GM19324 (cell line): ENCODE data around the gene ADRA1B.

ENCODE experiments used
- ATAC-seq: cut with Tn5 transposase; IDR thresholded peaks from one replicate; pipeline ENCODE4 v1.9.1; 2021; ENCODE audit warnings: mild to moderate bottlenecking, moderate library complexity; ENCODE audit not compliant: unreplicated experiment, low FRiP score

Gene ADRA1B

GRCh38 chr5:159923008-159923407, 6.7 kb downstream of the ADRA1B start:
- no peak for ATAC-seq

GRCh38 chr5:159928122-159928909, 12.0 kb downstream of the ADRA1B start:
- no peak for ATAC-seq

GRCh38 chr5:159929176-159929575, 12.9 kb downstream of the ADRA1B start:
- no peak for ATAC-seq

- ATAC-seq = no peak
Measured at GRCh38 chr5:159933531-159934485, 17.5 kb downstream of the ADRA1B start.

- no peak for ATAC-seq
Measured at GRCh38 chr5:159935946-159936345, 19.7 kb downstream of the ADRA1B start.

GRCh38 chr5:159936686-159937329, 20.5 kb downstream of the ADRA1B start:
- ATAC-seq = no peak

GRCh38 chr5:159937580-159937979, 21.3 kb downstream of the ADRA1B start:
- ATAC-seq = no peak

- no peak for ATAC-seq
Measured at GRCh38 chr5:159943326-159943725, 27.0 kb downstream of the ADRA1B start.

GRCh38 chr5:159944056-159944600, 27.8 kb downstream of the ADRA1B start:
- ATAC-seq = no peak

GRCh38 chr5:159945359-159945758, 29.1 kb downstream of the ADRA1B start:
- ATAC-seq = no peak

GRCh38 chr5:159947708-159948358, 31.6 kb downstream of the ADRA1B start:
- no peak for ATAC-seq

- no peak for ATAC-seq
Measured at GRCh38 chr5:159951387-159951786, 35.1 kb downstream of the ADRA1B start.

- no peak for ATAC-seq
Measured at GRCh38 chr5:159951834-159952233, 35.6 kb downstream of the ADRA1B start.

GRCh38 chr5:159953609-159954008, 37.3 kb downstream of the ADRA1B start:
- no peak for ATAC-seq

- ATAC-seq = no peak
Measured at GRCh38 chr5:159955056-159955624, 38.9 kb downstream of the ADRA1B start.

- ATAC-seq = no peak
Measured at GRCh38 chr5:159956074-159956473, 39.8 kb downstream of the ADRA1B start.

GRCh38 chr5:159961176-159962160, 45.2 kb downstream of the ADRA1B start:
- ATAC-seq = no peak

GRCh38 chr5:159962214-159962613, 45.9 kb downstream of the ADRA1B start:
- ATAC-seq = no peak

GRCh38 chr5:159963935-159964334, 47.7 kb downstream of the ADRA1B start:
- ATAC-seq = no peak
